Hepatocyte (in vitro differentiated cells): ENCODE data around the gene MSI2.

Source experiments
- EZH2 ChIP-seq: fragments of 200-600 bp; sonication (generic); IDR thresholded peaks from 2 replicates; pipeline ENCODE4 v1.6.1; 2016; ENCODE audit warnings: antibody characterized with exemption, mild to moderate bottlenecking, borderline replicate concordance
- EZH2phosphoT487 ChIP-seq: fragments of 200-600 bp; sonication (generic); IDR thresholded peaks from one replicate; pipeline ENCODE4 v1.6.1; 2018; ENCODE audit warnings: antibody characterized with exemption, mild to moderate bottlenecking, low read depth, moderate library complexity; ENCODE audit not compliant: unreplicated experiment, severe bottlenecking
- TF ChIP-seq, protein P1 (sequence below): fragments of 200-600 bp; sonication (generic); IDR thresholded peaks from 2 replicates; pipeline ENCODE4 v1.5.1; 2016; ENCODE audit warnings: antibody characterized with exemption, mild to moderate bottlenecking; ENCODE audit not compliant: poor library complexity

DNA sequence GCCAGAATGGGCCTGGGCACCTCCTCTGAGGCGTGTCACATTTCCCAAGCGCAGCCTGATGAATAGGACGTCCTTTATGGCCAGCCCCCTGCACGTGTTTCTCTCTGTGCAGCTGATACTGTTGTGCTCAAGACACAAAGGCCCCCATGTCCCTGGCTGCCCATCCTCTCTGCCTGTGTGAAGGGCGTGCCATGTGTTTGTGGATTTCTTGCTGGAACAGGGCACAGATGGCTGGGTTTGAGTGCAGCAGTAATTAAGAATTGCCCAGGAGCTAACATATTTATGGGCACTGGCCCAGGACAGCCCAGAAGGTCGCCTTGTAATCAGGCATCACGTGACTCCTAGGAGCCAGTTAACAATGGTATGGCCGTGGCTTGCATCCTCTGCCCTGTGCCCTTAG, 307.6 kb downstream of the MSI2 start:
- TF ChIP-seq, protein P1, sequence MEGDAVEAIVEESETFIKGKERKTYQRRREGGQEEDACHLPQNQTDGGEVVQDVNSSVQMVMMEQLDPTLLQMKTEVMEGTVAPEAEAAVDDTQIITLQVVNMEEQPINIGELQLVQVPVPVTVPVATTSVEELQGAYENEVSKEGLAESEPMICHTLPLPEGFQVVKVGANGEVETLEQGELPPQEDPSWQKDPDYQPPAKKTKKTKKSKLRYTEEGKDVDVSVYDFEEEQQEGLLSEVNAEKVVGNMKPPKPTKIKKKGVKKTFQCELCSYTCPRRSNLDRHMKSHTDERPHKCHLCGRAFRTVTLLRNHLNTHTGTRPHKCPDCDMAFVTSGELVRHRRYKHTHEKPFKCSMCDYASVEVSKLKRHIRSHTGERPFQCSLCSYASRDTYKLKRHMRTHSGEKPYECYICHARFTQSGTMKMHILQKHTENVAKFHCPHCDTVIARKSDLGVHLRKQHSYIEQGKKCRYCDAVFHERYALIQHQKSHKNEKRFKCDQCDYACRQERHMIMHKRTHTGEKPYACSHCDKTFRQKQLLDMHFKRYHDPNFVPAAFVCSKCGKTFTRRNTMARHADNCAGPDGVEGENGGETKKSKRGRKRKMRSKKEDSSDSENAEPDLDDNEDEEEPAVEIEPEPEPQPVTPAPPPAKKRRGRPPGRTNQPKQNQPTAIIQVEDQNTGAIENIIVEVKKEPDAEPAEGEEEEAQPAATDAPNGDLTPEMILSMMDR = no peak
- TF ChIP-seq EZH2 = no peak
- TF ChIP-seq EZH2phosphoT487 = no peak
